Measurements from ENCODE around the gene LY6G5C. TPM values are rescaled to one million over a fixed set of nuclear protein-coding genes. Genes with fewer than 3 reads are reported as not detected.

Gene LY6G5C
- polyA plus RNA-seq, 1 donor (not counting 4 experiments of a cell fraction or from before 2014, with no cell fraction given) = 0.58 TPM

- no peak overlapping the region for H2AFZ ChIP-seq (ENCODE audit: control insufficient read depth, low read length)
- FAIRE-seq = no peak
- no peak overlapping the region for H3K4me3 ChIP-seq (ENCODE audit: control insufficient read depth in 2 of 3, extremely low read depth in 1 of 3, insufficient read depth in 2 of 3, low read depth in 1 of 3, low read length in 3 of 3)
- no peaks in the 10 kb centered on the region for H3K9me3 ChIP-seq (ENCODE audit: control insufficient read depth, low read depth, low read length)
- H3K9ac ChIP-seq (ENCODE audit: control insufficient read depth, extremely low read depth, insufficient read depth, low read length) = no peak overlapping the region
- peaks cover 15% of the 10 kb centered on the region for H4K20me1 ChIP-seq (ENCODE audit: control insufficient read depth, extremely low read depth, insufficient read depth, low read length)
- H3K36me3 ChIP-seq (ENCODE audit: control insufficient read depth in 2 of 2, extremely low read depth in 1 of 2, insufficient read depth in 2 of 2, low read length in 2 of 2) = peaks cover 84 to 92% of the 10 kb centered on the region in 2 experiments
- H3K27ac ChIP-seq (ENCODE audit: control insufficient read depth, insufficient read depth, low read length) = no peak overlapping the region
- no peaks in the 10 kb centered on the region for H3K4me1 ChIP-seq (ENCODE audit: control insufficient read depth, extremely low read depth, insufficient read depth, low read length)
- dilution Hi-C loops (cut with MboI; ENCODE audit: extremely low pct_ligation_motif_present, low sequenced_read_pairs) = no loop called here
- no peaks in the 10 kb centered on the region for H3K9me1 ChIP-seq (ENCODE audit: control insufficient read depth, extremely low read depth, insufficient read depth, low read length)
- TF ChIP-seq CTCF (optimal IDR thresholded peaks at IDR 0.05 in 1 of 3, IDR thresholded peaks at IDR 0.05 in 1 of 3, conservative IDR thresholded peaks at IDR 0.05 in 1 of 3; ENCODE audit: extremely low read depth in 1 of 3, insufficient read depth in 2 of 3, low read length in 3 of 3) (no peak), EZH2 (IDR thresholded peaks at IDR 0.05; ENCODE audit: low read length) (no peak)
- no peaks in the 10 kb centered on the region for H3K27me3 ChIP-seq (ENCODE audit: control insufficient read depth, extremely low read depth, insufficient read depth, low read length)
- H3K79me2 ChIP-seq (ENCODE audit: control insufficient read depth, insufficient read depth, low read length) = peaks cover 57% of the 10 kb centered on the region
- no peak for DNase-seq (ENCODE audit: low read depth, low spot score)
- no peak overlapping the region for H3K4me2 ChIP-seq (ENCODE audit: control insufficient read depth, extremely low read depth, insufficient read depth, low read depth, low read length)
These were observed 50.5 kb downstream of the LY6G5C start for GRCh38 chr6:31630177-31630934.

- Histone ChIP-seq H3K9ac (ENCODE audit: control insufficient read depth, extremely low read depth, insufficient read depth, low read length) (no peak overlapping the region), H3K9me3 (ENCODE audit: control insufficient read depth, low read depth, low read length) (no peaks in the 10 kb centered on the region), H3K4me2 (ENCODE audit: control insufficient read depth, extremely low read depth, insufficient read depth, low read depth, low read length) (no peak overlapping the region), H4K20me1 (ENCODE audit: control insufficient read depth, extremely low read depth, insufficient read depth, low read length) (peaks cover 17% of the 10 kb centered on the region), H3K27me3 (ENCODE audit: control insufficient read depth, extremely low read depth, insufficient read depth, low read length) (no peaks in the 10 kb centered on the region), H3K4me1 (ENCODE audit: control insufficient read depth, extremely low read depth, insufficient read depth, low read length) (no peaks in the 10 kb centered on the region), H3K79me2 (ENCODE audit: control insufficient read depth, insufficient read depth, low read length) (peaks cover 70% of the 10 kb centered on the region), H3K4me3 (ENCODE audit: control insufficient read depth in 2 of 3, extremely low read depth in 1 of 3, insufficient read depth in 2 of 3, low read depth in 1 of 3, low read length in 3 of 3) (no peak overlapping the region), H3K27ac (ENCODE audit: control insufficient read depth, insufficient read depth, low read length) (no peak overlapping the region), H3K36me3 (ENCODE audit: control insufficient read depth in 2 of 2, extremely low read depth in 1 of 2, insufficient read depth in 2 of 2, low read length in 2 of 2) (peaks cover 81 to 93% of the 10 kb centered on the region in 2 experiments), H2AFZ (ENCODE audit: control insufficient read depth, low read length) (no peak overlapping the region), H3K9me1 (ENCODE audit: control insufficient read depth, extremely low read depth, insufficient read depth, low read length) (no peaks in the 10 kb centered on the region)
- no peak for DNase-seq (ENCODE audit: low read depth, low spot score)
- no peak for FAIRE-seq
- dilution Hi-C loops (cut with MboI; ENCODE audit: extremely low pct_ligation_motif_present, low sequenced_read_pairs) = no loop called here
- TF ChIP-seq EZH2 (IDR thresholded peaks at IDR 0.05; ENCODE audit: low read length) = no peak
- TF ChIP-seq CTCF (optimal IDR thresholded peaks at IDR 0.05 in 1 of 3, IDR thresholded peaks at IDR 0.05 in 1 of 3, conservative IDR thresholded peaks at IDR 0.05 in 1 of 3; ENCODE audit: extremely low read depth in 1 of 3, insufficient read depth in 2 of 3, low read length in 3 of 3) = no peak
These were observed 51.9 kb downstream of the LY6G5C start for GRCh38 chr6:31629014-31629413.

Measured in keratinocyte (primary cell).